GM19240 (cell line): Measurements from ENCODE around the gene CFAP68.
A peak's percentile ranks its signal among the peaks of the same experiment; 100 is the strongest.
"Not testable (repeated sequence)": the region's sequence is repeated elsewhere in the genome, so short reads cannot be mapped to it uniquely, and the experiment has no call there.

Source experiments
- DNase-seq: peaks from one replicate; pipeline ENCODE4 v3.0.0; 2011; ENCODE audit warnings: low spot score; ENCODE audit not compliant: insufficient read length

CFAP68 gene

DNA sequence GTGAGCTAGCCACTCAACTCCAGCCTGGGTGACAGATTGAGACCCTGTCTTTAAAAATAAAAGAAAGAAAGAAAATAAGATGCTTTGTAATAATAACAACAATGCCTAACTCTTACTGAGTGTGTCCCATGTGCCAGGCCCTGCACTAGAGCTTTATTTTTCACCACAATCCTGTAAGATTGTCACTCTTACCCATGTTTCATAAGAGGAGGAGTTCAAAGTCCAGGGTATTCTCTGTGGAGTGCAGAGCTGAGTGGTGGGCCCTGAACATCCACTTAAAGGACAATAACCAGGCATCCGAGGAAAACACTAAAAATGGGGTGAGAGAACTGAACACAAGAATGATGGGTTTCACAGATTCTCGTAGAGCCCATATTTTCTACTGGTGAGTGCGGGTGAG is 38.4 kb downstream of the CFAP68 start:
- no peak for DNase-seq

DNA sequence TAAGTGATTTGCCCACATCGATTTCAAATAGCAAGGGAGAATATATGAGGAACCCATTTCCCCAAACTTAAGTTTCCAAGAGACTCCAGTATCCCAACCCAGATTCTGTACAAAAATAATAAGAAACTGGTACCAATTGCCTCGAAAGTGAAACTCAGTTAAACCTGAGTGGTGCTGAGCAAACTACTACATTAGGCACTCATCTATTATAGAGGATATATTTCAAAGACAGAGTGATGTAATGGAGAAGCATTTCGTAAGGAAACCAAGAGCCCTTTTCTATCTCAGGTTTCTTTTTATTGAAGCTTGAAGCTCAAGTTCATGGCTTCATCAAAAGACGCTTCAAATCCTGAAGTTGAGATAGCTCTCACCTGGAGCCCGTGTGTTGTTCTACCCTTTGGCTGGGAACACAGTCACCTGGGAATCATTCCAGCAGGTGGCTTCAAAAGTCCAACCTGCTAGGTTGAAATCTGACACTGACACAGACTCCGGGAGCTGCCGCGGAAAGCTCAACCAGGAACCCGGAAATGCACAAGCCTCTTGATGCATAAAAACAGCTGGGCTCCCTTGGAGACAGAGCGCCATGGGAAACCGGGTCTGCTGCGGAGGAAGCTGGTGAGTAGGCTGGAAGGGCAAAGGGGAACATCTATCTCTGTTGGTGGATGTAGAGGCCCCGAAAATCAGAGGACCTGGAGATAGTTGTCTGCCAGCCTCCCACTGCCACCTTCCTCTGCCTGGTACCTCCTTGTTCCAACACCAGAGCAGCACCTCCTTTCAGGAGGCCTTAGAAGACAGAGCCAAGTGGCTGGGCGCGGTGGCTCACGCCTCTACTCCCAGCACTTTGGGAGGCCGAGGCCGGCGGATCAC is 39.3 kb downstream of the CFAP68 start, which contains the start of gene C11orf52:
Gene C11orf52 (plus strand): TSS at position 524 of the 867 bp plus-strand sequence. CDS start 60 bp downstream, at position 584.
- DNase-seq: no peak

DNA sequence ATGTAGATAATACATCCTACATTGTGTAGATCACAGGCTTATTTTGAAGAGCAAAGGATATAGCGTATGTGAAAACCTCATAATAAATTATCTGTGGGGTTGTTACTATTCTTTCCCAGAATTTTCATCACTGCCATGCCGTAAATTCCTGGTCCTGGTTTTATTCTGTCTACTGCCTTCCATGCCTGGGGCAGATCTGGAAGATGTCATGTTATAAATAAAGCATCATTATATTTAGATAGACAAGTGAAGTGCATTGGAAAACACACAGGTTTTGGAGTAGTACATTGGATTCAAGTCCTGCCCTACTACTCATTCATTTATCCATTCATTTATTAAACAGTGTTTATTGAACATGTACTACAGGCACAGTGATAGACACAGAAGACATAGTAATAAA is 41.6 kb downstream of the CFAP68 start:
- DNase-seq: no peak

DNA sequence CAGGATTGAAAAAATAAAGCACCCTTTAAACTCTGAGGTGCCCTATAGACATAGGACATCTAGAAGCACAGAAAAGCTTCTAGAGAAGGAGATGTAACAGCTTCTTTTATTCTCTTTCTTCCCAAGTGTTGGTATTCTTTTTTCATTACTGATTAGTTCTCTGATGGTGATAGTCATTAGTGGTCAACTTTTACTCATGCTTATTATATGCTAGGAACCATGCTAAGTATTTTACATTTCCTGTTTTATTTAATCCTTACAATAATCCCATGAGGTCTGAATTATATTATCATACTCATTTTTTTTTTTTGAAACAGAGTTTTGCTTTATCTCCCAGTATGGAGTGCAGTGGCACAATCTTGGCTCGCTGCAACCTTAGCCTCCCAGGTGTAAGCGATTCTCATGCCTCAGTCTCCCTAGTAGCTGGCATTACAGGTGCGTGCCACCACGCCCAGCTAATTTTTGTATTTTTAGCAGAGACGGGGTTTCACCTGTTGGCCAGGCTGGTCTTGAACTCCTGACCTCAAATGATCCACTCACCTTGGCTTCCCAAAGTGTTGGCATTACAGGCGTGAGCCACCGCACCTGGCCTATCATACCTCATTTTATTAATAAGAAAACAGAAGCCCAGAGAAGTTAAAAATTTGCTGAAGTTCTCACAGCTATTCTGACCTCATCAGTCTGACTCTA is 42.3 kb downstream of the CFAP68 start:
- DNase-seq: no peak

DNA sequence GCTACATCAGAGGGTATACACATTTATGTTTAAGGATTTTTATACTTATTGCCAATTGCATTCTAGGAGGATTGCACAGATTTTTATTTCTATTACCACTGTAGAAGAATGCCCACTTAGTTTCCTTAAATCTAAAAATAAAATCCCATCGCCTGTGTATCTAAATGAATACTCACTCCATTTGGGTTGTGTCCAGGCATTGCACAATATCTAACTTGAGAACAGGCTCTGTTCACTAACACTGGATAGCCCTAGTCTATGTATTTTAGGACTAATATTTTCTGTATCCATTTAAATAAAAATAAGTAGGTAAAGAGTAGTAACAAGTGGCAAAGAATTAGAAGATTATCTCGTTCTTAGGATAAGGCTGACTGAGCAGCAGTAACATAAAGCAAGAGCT is 43.5 kb downstream of the CFAP68 start:
- no peak for DNase-seq

DNA sequence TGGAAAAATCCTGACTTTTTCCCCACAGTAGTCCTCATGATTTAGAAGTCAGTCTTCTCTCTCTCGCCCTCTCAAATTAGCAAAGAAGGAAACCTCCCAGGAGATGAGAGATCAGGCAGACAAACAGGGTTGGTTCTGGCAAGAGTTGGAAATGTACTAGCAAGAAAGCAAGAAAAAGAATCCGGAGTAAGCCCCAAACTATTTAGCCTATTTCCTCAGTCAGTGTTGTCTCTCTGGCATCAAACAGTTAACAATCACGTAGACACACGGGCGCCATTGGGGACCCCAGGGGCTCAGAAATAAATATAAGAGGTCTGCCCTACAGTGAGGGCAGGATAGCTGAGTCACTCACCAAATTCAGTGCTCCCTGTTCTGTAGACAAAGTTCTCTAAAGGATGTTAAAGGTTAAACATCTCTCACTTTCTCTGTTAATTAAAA is 44.0 kb downstream of the CFAP68 start:
- no peak for DNase-seq

DNA sequence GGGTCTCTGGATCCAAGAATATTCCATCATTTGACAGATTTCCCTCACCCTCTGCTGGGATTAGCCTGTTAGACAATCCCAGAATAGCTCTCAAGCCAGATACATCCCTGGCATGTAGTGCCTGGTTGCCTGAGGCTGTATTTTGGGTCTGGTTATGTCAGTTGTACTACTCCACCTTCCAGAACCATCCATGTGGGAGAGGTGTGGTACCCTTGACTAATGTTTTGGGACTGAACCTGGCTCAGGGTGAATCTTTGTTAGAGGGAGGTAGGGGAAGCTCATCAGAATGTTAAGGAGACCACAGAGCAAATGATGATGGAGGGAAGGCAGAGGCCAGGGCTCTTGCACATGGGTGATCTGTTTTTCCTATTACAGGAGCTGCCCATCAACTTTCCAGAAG is 44.6 kb downstream of the CFAP68 start:
- DNase-seq: no peak

DNA sequence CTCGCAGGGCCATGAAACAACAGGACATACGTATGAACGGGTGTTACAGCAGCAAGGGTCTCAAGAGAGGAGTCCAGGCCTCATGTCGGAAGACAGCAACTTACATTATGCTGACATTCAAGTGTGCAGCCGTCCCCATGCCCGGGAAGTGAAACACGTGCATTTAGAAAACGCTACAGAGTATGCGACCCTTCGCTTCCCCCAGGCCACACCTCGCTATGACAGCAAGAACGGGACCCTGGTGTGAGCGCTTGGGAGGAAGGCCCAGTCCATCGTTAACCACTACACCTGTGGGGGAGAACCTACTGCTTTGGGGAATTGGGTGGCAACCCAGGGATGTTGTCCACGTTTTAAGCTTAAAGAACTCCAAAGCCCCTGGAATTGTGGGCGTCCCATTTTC is 46.6 kb downstream of the CFAP68 start:
- DNase-seq: no peak

DNA sequence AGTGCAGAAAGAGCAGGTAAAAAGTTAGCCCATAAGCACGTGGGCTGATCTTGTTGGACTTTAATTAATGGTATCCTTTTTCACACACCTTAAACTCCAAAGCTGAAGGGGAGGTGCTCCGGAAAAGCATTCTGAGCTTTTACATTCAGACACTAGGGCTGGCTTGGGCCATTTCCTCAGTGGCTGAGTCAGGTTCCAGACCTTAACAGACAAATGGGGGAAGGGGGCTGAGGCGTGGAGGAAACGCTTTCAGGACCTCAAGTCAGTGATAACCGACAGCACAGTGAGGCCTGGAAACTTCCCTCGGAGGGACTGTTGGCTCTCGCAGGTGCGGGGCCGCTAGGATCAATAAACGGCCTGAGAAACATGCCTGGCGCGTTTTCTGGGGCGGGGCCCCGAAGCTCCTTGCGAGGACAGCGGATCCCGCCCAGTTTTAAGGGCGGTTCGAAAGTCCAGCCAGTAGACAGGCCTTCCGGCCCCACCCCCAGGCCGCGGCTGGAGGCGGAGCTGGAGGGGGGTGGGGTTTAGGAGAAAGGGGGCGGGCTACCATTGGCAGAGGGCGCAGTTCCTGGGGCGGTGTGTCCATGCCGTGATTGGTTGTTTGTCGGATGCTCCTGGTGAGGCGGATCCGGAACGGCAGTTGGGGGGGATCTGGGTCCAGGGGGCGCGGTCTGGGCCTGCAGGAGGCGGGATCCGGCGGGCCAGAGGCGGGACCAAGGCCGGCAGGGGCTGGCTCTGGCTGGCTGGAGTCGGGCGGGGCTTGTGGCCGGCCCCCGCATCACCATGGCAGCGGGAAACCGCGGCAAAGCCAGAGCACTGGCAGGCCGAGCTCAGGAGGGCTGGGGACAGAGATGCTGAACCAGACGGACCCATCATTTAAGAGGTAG is 47.4 kb downstream of the CFAP68 start:
- DNase-seq: peak; percentile 97

DNA sequence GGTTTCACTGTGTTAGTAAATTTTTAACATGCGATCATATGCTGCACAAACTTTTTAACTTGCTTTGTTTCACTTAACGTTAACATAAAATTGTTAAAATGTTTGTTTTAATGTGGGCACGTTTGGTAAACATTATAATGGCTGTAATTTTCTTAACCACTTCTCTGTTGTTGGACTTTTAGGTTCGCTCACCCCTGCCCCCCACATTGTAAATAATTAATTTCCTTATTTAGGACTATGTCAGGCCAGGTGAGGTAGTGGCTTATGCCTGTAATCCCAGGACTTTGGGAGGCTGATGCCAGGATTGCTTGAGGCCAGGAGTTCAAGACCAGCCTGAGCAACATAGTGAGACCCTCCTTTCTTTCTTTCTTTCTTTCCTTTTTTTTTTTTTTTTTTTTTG is 51.1 kb downstream of the CFAP68 start:
- no peak for DNase-seq

DNA sequence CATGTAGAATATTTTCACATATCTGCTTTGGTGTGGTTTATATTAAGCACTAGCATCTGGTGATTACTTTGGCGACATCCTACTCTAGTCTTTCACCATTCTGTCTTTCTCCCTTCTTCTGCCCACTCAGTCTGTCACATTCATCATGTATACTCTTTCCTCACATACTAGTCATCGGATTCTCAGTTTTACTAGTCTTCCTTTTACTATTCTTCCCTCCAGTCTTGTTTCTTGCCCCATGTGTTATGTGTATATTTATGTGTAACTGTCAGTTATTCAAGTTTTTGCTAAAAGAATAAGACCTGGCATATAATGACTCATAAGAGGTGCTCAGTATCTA is 53.2 kb downstream of the CFAP68 start:
- DNase-seq: no peak

DNA sequence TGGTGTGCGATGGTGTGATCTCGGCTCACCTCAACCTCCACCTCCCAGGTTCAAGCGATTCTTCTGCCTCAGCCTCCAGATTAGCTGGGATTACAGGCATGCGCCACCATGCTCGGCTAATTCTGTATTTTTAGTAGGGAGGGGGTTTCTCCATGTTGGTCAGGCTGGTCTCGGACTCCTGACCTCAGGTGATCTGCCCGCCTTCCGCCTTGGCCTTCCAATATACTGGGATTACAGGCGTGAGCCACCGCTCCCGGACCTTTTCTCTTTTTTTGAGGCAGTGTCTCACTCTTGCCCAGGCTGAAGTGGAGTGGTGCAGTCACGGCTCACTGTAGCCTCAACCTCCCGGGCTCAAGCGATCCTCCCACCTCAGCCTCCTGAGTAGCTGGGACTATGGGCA is 53.8 kb downstream of the CFAP68 start:
- DNase-seq: not testable (repeated sequence)

DNA sequence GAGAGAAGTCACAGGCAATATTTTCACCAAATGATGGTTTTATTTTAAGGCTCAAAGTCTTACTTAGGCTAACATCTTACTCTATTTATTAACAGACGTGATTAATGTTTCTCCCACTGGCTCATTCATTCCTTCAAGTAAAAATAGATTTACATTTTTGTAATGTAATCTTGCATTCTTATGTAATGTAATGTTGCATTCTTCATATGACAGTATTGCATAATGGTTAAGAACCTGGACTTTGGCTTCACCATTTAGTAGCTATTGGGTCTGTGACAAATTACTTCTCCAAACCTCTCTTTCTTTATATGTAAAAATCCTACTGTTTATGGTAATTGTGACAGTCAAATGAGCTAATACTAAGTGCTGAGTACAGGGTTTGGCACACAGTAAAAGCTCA is 54.5 kb downstream of the CFAP68 start:
- DNase-seq: no peak

DNA sequence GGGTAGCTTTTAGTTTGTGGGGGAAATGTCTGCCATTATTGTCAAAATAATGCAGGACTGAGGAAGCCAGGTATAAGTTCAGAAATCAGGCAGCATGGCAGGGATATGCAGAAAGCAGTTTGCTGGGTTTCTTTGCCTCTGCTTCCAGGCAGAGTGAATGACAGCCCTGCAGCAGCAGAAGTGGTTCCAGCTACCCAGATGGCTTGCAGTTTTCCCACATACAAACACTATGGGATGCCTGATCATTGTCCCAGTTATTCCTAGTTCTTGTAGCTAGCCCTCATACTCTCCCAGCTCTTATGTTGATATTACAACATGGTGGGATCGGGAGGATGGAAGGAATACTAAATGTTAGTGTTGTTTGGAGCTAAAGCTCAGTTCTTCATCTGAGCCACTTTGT is 55.0 kb downstream of the CFAP68 start:
- DNase-seq: no peak
